Fibroblast of skin of left biceps (primary cell): ENCODE results near the gene RNASEH1.
"Not testable (repeated sequence)": the region's sequence is repeated elsewhere in the genome, so short reads cannot be mapped to it uniquely, and the experiment has no call there.

Experiments
- DNase-seq, 2 experiments: peaks; one replicate each; pipeline ENCODE4 v3.0.0-alpha.2; 2013; ENCODE audit warnings: low read depth in 2 of 2

Gene RNASEH1

GRCh38 chr2:3589086-3589485 is 31.0 kb upstream of the RNASEH1 start:
- DNase-seq = no peak

GRCh38 chr2:3588084-3588483 is 30.0 kb upstream of the RNASEH1 start:
- DNase-seq = no peak

DNA sequence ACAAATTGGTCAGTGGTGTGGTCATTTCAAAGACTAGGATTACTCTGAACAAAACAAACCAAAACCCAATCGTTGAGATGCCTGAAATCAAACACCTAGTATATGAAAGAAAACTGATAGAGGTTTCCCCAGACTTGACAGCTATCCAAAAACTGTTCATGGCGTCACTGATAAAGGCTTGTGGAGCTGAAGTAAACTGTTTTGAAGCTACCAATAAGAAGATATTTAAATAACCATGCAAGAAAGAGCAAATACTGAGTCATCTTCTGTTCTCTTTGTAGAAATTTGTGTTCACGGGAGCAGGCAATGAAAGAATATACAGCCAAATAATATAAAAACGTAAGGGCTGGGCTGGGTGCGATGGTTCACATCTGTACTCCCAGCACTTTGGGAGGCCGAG is 29.3 kb upstream of the RNASEH1 start:
- no peak for DNase-seq

GRCh38 chr2:3587021-3587420 is 28.9 kb upstream of the RNASEH1 start:
- no peak for DNase-seq

- no peak for DNase-seq
Measured at GRCh38 chr2:3586220-3586619, 28.1 kb upstream of the RNASEH1 start.

DNA sequence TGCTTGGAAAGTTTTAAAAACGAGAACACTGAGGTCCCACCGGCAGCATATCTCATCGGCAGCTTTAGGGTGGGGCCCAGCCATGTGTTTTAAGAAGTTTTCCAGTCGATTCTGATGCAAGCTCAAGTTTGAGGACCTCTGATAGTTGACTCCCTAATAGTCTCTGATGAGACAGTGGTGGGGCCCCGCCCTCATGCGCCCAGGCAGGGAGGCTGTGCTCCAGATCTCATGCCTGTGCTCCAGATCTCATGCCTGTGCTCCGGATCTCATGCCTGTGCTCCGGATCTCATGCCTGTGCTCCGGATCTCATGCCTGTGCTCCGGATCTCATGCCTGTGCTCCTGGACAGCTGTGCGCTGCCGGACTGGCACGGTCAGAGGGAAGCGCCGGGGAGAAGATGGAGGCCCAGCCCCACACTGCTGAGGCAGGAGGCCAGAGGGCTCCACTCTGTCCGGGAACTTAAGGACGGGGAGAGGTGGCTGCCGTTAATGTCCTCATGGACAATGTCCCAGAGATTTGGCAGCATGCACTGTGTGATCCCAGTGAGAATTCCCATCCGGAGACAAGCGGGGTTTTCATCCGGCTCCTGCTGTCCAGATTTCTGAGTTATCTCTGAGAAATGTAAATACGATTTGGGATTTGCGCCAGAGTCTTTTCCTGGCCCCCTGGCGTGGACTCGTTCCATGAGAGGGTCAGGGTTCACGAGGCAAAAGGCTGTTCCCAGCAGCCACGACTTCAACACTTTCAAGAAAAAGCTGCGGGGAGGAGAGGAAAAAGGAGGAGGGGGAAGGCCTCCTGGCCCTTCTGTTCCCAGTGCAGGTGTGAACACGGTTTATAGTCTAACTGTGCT is 27.4 kb upstream of the RNASEH1 start:
- DNase-seq = no peak

DNA sequence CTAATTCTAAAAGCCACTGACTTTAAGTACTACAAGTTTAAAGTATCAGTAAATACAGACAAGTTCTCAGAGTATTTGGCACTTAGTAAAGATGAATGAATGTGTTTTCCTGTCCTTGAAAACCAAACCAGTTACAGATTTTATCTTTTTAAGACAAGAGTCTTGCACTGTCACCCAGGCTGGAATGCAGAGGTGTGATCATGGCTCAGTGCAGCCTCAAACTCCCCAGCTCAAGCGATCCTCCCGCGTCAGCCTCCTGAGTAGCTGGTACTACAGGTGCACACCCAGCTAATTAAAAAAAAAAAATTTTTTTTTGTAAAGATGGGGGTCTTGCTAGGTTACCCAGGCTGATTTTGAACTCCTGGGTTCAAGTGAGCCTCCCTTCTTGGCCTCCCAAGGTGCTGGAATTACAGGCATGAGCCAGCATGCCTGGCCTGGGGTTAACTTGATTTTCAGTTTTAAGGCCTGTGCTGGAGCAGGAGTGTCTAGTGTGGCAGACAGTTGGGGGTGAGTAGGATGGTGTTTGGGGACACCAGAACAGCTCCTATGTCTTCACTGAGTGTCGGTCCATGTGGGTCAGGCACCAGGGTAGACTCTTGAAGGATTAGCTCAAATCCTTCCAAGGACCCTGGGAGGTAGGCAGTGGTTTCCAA is 26.6 kb upstream of the RNASEH1 start:
- DNase-seq = no peak

GRCh38 chr2:3584076-3584475 is 25.9 kb upstream of the RNASEH1 start:
- no peak for DNase-seq

DNA sequence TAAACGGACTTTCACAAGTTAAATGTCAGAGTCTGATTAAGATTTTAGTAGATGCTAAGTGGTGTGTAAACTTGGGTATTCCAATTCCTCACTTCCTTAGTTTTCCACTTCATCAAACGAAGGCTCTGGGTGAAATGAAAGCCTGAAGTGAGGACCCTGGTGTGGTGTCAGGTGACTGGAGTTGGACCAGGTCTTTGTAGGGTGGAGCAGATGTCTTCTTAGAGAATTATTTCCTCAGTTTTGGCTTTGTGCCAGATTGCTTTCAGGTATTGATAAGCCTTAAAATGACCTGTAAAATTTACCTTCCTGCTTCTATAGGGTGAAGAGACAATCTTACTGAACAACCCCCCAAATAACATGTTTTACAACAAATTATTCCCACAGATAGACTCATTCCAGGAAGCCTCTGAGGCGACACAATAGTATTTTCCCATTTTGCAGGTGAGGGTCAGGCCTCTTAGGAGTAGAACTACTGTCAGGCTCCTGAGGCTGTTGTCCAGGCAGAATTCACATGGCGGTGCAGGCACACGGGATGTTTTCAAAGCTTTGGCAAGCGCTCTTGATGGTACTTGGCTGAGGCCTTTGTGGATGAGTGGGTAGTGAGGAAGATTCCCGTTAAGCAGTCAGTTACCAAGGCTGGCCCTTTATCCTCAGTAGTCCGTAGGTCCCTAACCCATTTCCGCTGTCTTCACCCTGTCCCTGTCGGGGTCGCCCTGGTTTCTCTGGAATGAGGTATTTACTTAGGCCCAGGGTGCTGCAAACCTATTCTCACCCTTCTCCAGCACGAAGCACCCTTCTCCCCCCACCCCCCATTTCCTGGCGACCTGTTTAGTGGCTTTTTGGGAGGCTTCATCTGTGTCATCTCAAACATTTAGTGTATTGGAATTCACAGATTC is 23.5 kb upstream of the RNASEH1 start:
- DNase-seq = no peak

GRCh38 chr2:3580449-3580848 is 22.3 kb upstream of the RNASEH1 start:
- no peak for DNase-seq

DNA sequence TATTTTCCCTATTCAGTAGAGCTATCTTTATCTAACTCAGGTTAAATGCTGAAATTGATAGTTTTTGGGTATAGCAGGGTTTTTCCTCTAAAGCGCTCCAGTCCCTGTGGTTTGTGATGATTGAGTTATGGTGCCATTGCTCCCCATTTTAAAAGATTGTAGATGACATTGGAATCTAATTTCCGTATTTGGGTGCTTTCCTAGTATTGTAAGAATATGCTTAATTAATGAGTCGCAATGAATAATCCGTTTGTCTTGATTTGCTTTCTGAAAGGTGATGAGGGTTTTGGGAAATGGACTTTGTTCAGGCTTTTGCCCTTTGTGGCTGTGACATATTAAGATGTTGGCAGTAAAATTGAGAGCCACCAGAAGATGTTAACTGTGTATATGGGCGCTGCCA is 20.9 kb upstream of the RNASEH1 start:
- DNase-seq = no peak

DNA sequence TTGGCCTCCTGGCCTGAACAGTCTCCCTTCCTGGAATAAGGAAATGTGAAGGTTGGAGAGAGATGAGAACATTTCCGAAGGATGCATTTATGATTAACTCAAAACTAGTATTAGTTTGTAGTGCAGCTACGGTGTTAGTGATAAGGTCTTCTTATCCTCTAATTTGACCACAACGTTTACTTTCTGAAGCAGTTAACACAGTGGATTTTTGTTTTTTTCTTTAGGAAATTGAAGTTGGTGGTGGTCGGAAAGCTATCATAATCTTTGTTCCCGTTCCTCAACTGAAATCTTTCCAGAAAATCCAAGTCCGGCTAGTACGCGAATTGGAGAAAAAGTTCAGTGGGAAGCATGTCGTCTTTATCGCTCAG is 18.1 kb upstream of the RNASEH1 start:
- not testable (repeated sequence) for DNase-seq

DNA sequence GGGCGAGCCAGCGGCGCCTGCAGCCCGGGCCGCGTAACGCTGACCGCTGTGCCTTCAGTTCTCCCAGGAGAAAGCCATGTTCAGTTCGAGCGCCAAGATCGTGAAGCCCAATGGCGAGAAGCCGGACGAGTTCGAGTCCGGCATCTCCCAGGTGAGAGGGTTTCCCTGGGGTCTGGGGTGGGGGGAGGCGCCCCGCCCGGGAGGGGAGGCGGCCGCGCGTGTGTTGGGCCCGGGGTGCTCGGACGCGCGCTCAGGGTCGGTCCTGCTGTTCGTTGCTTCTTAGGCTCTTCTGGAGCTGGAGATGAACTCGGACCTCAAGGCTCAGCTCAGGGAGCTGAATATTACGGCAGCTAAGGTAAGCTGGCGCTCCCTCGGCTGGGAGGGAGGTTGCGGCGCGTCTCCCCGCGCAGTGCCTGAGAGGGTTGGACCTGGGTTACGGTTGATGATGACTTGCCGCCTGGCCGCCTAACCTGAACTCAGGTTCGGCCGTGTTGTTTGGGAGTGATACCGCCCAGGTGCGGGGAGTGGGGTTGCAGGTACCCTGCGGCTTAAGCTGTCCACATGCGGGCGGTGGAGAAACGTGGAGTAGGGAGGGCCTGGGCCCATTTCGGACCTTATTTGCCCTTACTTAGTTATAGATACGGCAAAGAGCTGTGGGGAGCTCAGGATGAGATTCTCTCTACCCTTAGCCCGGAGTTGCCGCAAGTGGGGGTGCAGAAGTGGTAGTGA is 17.6 kb upstream of the RNASEH1 start:
- DNase-seq = no peak

- no peak for DNase-seq
Measured at GRCh38 chr2:3574155-3574554, 16.0 kb upstream of the RNASEH1 start.

DNA sequence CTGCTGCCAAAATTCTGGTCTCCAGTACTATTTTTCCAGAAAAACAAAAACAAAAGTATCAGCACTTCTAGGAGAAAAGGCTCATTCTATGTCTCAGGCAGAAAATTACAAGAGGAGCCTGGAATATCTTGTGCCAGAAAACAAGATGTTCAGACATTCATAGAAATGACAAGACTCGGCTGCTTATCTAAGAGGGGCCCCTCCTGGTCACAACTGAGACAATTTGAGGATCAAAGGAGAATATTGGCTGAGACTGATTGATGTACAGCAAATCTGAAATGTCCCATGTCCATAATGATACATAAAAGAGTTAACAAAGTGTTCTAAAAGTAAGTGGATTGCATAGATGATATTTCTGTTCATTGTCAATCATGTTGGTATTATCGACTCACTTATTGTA is 14.5 kb upstream of the RNASEH1 start:
- DNase-seq = no peak

DNA sequence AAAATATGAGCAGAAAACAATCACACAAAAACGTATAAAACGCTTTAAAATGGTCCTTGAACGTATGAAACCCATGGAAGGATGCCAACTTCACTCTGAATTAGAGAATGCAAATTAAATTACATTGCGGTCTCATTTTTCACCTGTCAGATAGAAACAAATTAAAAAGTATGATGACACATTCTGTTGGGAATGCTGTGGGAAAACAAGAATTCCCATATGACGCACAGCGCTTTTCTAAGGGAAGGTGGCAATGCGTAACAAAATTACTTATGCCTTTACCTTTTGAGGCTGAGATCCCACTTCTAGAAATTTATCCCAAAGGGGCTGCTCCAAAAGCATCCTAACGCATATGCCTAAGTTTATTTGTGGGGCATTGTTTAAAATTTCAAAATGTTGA is 13.2 kb upstream of the RNASEH1 start:
- no peak for DNase-seq

- not testable (repeated sequence) for DNase-seq
Measured at GRCh38 chr2:3569656-3570055, 11.5 kb upstream of the RNASEH1 start.

DNA sequence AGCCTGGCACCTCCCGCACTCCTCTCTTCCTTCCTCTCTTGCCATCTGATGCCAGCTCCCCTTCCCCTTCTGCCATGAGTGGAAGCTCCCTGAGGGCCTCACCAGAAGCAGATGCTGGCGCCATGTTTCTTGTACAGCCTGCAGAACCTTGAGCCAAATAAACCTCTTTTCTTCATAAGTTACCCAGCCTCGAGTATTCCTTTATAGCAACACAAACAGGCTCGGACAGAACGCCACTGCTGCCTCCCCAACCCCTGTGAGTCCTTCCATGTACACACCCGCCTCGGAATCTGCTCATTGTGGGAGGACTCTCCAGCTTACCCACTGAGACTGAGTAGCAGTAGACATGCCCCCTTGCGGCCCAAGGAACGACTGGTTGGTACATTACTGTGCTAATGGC is 8.7 kb upstream of the RNASEH1 start:
- DNase-seq = no peak

GRCh38 chr2:3565117-3565516 is 7.0 kb upstream of the RNASEH1 start:
- no peak for DNase-seq

- DNase-seq = no peak
Measured at GRCh38 chr2:3563521-3563976, 5.4 kb upstream of the RNASEH1 start.

GRCh38 chr2:3557639-3558204 is 411 bp downstream of the RNASEH1 start:
- DNase-seq = no peak
